ENCODE results near the gene RFXANK. TPM values are rescaled to one million over a fixed set of nuclear protein-coding genes. Genes with fewer than 3 reads are reported as not detected.

Gene RFXANK
- total RNA-seq, 1 donor from 2014 or later = 31.2 TPM

DNA sequence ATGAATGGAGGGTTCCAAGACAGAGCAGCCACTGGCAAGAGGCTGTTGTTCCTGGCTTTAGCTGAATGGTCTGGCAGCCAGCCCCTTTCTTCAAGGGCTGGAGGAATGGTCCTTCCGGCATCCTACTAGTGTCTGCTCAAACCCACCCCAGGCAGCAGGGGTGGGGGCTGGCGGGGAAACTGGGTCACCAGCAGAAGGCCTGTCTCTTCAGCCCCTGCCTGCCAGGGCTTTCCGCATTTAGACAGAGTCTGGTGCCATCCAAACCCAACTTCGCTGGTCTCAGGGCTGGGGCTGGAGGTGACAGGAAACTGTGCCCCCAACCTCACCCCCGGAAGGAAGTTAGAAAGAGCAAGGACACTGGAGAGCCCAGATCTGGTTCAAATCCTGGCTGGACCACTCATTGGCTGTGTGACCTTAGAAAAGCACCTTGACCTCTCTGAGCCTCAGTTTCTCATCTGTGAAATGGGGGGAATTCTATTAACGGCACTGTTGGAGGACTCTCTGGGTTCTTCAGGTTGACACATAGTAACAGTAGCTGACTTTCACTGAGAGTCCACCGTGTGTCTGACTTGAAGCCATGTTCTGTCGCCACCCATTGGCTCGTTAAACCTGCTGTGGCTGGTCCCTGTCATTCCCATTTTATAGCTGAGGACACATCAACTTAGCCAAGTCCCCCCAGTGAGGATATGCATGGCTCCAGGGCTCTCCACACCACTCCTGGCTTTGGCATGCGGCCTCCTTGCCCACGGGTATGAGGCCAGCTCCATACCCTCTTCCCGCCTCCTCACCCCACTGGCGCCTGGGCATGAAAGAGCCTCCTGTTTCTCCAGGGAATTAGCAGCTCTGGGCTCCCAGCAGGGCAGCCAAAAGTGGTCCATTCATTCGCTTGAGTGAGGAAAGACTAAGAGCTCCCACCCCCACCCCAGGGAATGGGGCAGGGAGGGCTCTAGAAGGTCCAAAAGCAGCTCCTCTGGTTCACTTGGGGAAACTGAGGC lies 13.7 kb downstream of the RFXANK start:
- Histone ChIP-seq H3K27ac (no peak overlapping the region), H2AFZ (replicated peaks) (no peak overlapping the region), H3K4me2 (peak overlapping the region; percentile 41), H3K36me3 (no peaks in the 10 kb centered on the region), H3K79me2 (ENCODE audit: low read depth) (no peaks in the 10 kb centered on the region), H3K4me1 (peaks cover 4% of the 10 kb centered on the region), H4K20me1 (ENCODE audit: low read depth) (peaks cover 4% of the 10 kb centered on the region), H3F3A (ENCODE audit: low read depth) (peaks cover 26% of the 10 kb centered on the region), H3K9ac (no peak overlapping the region), H3K27me3 (peaks cover 70% of the 10 kb centered on the region), H3K9me3 (ENCODE audit: low read depth) (no peaks in the 10 kb centered on the region), H3K4me3 (no peak overlapping the region)
- Mint-ChIP-seq H3K27ac (peak overlapping the region; percentile 11), H3K9me3 (peaks cover 3% of the 10 kb centered on the region), H3K4me3 (no peak overlapping the region), H3K36me3 (peaks cover 2% of the 10 kb centered on the region), H3K4me1 (peaks cover 23% of the 10 kb centered on the region), H3K27me3 (ENCODE audit: insufficient read depth, low read depth) (peaks cover 25% of the 10 kb centered on the region)
- DNase-seq (ENCODE audit: low spot score) = no peak
- TF ChIP-seq, protein P1, sequence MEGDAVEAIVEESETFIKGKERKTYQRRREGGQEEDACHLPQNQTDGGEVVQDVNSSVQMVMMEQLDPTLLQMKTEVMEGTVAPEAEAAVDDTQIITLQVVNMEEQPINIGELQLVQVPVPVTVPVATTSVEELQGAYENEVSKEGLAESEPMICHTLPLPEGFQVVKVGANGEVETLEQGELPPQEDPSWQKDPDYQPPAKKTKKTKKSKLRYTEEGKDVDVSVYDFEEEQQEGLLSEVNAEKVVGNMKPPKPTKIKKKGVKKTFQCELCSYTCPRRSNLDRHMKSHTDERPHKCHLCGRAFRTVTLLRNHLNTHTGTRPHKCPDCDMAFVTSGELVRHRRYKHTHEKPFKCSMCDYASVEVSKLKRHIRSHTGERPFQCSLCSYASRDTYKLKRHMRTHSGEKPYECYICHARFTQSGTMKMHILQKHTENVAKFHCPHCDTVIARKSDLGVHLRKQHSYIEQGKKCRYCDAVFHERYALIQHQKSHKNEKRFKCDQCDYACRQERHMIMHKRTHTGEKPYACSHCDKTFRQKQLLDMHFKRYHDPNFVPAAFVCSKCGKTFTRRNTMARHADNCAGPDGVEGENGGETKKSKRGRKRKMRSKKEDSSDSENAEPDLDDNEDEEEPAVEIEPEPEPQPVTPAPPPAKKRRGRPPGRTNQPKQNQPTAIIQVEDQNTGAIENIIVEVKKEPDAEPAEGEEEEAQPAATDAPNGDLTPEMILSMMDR (IDR thresholded peaks at IDR 0.05) = no peak
- no peak for TF ChIP-seq EZH2phosphoT487 (IDR thresholded peaks at IDR 0.05)
- no peak for TF ChIP-seq EZH2 (IDR thresholded peaks at IDR 0.05)

DNA sequence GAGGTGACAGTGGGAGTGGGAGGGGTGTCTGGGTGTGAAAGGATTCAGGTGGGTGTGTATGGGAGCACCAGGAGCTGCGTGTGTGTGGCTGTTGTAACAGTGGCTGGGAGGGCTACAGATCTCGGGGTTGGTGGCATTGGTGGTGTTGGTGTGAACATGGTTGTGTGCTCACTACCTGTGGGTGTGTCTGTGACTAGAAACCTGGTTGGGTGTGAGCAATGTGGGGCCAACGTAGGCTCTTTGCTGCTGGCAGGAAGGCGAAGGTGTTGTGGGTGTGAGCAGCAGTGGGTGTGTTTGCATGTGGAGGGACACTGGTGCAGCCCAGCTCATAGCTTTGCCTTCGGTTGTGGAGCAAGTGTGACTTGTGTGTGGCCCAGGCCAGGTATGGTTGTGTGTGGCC lies 14.9 kb downstream of the RFXANK start:
- no peak overlapping the region for H3K4me2 ChIP-seq
- no peak overlapping the region for H3K9ac ChIP-seq
- no peaks in the 10 kb centered on the region for H3K79me2 ChIP-seq (ENCODE audit: low read depth)
- H4K20me1 ChIP-seq (ENCODE audit: low read depth) = peaks cover 4% of the 10 kb centered on the region
- H3K36me3 ChIP-seq = no peaks in the 10 kb centered on the region
- Mint-ChIP-seq H3K4me3 (peak overlapping the region; percentile 20), H3K4me1 (peaks cover 23% of the 10 kb centered on the region), H3K9me3 (peaks cover 3% of the 10 kb centered on the region), H3K36me3 (peaks cover 2% of the 10 kb centered on the region), H3K27ac (no peak overlapping the region), H3K27me3 (ENCODE audit: insufficient read depth, low read depth) (peaks cover 32% of the 10 kb centered on the region)
- TF ChIP-seq EZH2phosphoT487 (IDR thresholded peaks at IDR 0.05) = no peak
- TF ChIP-seq EZH2 (IDR thresholded peaks at IDR 0.05) = no peak
- TF ChIP-seq, protein P1 (IDR thresholded peaks at IDR 0.05) = no peak
- H3K4me1 ChIP-seq = peaks cover 4% of the 10 kb centered on the region
- no peak overlapping the region for H3K4me3 ChIP-seq
- H3K27me3 ChIP-seq = peaks cover 82% of the 10 kb centered on the region
- peaks cover 26% of the 10 kb centered on the region for H3F3A ChIP-seq (ENCODE audit: low read depth)
- no peak overlapping the region for H2AFZ ChIP-seq (replicated peaks)
- no peak overlapping the region for H3K27ac ChIP-seq
- H3K9me3 ChIP-seq (ENCODE audit: low read depth) = no peaks in the 10 kb centered on the region
- no peak for DNase-seq (ENCODE audit: low spot score)

DNA sequence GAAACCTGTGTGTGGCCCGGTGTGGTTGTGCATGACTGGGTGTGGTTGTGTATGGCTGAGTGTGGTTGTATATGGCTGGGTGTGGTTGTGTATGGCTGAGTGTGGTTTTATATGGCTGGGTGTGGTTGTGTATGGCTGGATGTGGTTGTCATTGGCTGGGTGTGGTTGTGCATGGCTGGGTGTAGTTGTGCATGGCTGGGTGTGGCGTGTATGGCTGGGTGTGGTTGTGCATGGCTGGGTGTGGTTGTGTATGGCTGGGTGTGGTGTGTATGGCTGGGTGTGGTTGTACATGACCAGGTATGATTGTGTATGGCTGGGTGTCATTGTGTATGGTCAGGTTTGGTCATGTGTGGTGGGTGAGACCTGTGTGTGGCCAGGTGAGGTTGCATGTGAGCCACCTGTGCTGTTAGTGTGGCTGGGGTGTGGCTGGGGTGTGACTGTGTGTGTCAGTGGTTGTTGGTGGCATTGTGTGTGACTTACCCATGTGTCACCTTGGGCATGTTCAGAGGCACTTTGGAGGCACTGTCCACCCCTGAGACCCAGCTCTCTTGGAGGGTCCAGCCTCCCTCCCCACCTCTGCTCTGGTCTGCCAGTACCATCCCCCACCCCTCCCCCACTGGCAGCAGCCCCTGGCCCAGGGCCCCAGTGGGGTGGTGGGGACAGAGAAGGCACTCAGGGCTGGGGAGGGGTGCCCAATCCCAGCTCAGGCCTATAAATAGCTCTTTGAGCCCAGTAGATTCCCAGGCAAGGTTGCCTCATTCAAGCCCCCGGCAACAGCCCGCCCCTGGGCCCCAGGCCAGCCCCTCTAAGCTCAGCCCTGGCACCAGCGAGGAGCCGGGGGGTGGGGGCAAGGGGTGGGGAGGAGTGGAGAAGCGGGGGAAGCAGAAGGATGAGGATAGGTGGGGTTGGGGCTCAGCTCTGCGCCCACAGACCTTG lies 15.8 kb downstream of the RFXANK start:
- peaks cover 3% of the 10 kb centered on the region for H3K9me3 Mint-ChIP-seq

More for the DNA sequence above, 15.8 kb downstream of the RFXANK start:
- no peak for TF ChIP-seq EZH2 (IDR thresholded peaks at IDR 0.05)
- no peak for TF ChIP-seq EZH2phosphoT487 (IDR thresholded peaks at IDR 0.05)
- TF ChIP-seq, protein P1 (IDR thresholded peaks at IDR 0.05) = no peak
- peak overlapping the region; percentile 67 for H3K4me3 Mint-ChIP-seq
- H3K36me3 ChIP-seq = no peaks in the 10 kb centered on the region
- H3K9me3 ChIP-seq (ENCODE audit: low read depth) = no peaks in the 10 kb centered on the region
- H3K27ac ChIP-seq = no peak overlapping the region
- H3K4me2 ChIP-seq = peak overlapping the region; percentile 18
- DNase-seq (ENCODE audit: low spot score) = no peak
- H3K4me1 Mint-ChIP-seq = peaks cover 15% of the 10 kb centered on the region
- H3K27ac Mint-ChIP-seq = no peak overlapping the region
- H3K27me3 ChIP-seq = peaks cover 92% of the 10 kb centered on the region
- no peaks in the 10 kb centered on the region for H3K4me1 ChIP-seq
- H3K9ac ChIP-seq = no peak overlapping the region
- peaks cover 2% of the 10 kb centered on the region for H3K36me3 Mint-ChIP-seq
- H4K20me1 ChIP-seq (ENCODE audit: low read depth) = peaks cover 7% of the 10 kb centered on the region
- H3K4me3 ChIP-seq = no peak overlapping the region
- H3K79me2 ChIP-seq (ENCODE audit: low read depth) = no peaks in the 10 kb centered on the region
- peaks cover 24% of the 10 kb centered on the region for H3F3A ChIP-seq (ENCODE audit: low read depth)
- peaks cover 37% of the 10 kb centered on the region for H3K27me3 Mint-ChIP-seq (ENCODE audit: insufficient read depth, low read depth)
- H2AFZ ChIP-seq (replicated peaks) = no peak overlapping the region

Data from neural progenitor cell (in vitro differentiated cells).